Gastrocnemius medialis (tissue), 4 donors: ENCODE data around the gene SCN2A. TPM values are rescaled to one million over a fixed set of nuclear protein-coding genes. Genes with fewer than 3 reads are reported as not detected.

Experiments
- ATAC-seq, 2 donors: fragments of 150-250 bp; one replicate each; pipeline ENCODE4 v1.9.1; 2016
- DNase-seq, 2 donors: peaks; one replicate each; pipeline ENCODE4 v3.0.0-alpha.2; 2019
- H3K27ac ChIP-seq, 4 donors: fragments of 200-600 bp; sonication (generic); 1 replicate in 1 of 4; 2 replicates in 3 of 4; pipeline ENCODE4 v1.5.1; 2016 to 2018; ENCODE audit warnings: mild to moderate bottlenecking in 2 of 4, moderate library complexity in 1 of 4
- H3K27me3 ChIP-seq, 3 donors: fragments of 200-600 bp; sonication (generic) in 2 of 3; 1 replicate in 1 of 3; 2 replicates in 2 of 3; pipeline versions ENCODE4 v1.5.1 to v1.6.0; 2016 to 2019; ENCODE audit warnings: mild to moderate bottlenecking in 1 of 3, moderate library complexity in 1 of 3
- H3K36me3 ChIP-seq, 2 donors: fragments of 200-600 bp; sonication (generic) in 1 of 2; one replicate each; pipeline ENCODE4 v1.5.1; 2017 to 2018
- H3K4me1 ChIP-seq, 2 donors: fragments of 200-600 bp; sonication (generic) in 1 of 2; one replicate each; pipeline ENCODE4 v1.5.1; 2016 to 2017; ENCODE audit warnings: mild to moderate bottlenecking in 2 of 2
- H3K4me3 ChIP-seq, 4 donors: fragments of 200-600 bp; sonication (generic) in 3 of 4; 1 replicate in 1 of 4; 2 replicates in 3 of 4; pipeline ENCODE4 v1.5.1; 2016 to 2019; ENCODE audit warnings: mild to moderate bottlenecking in 2 of 4
- H3K9me3 ChIP-seq, 3 donors: fragments of 200-600 bp; sonication (generic) in 2 of 3; 1 replicate in 1 of 3; 2 replicates in 2 of 3; pipeline ENCODE4 v1.5.1; 2016 to 2019
- POLR2A ChIP-seq, 2 donors: fragments of 450-650 bp; IDR thresholded peaks; one replicate each; pipeline ENCODE4 v1.6.1; 2017; ENCODE audit warnings: antibody characterized with exemption in 2 of 2, mild to moderate bottlenecking in 2 of 2, moderate library complexity in 2 of 2
- in situ Hi-C, 4 donors: fragments of 200-750 bp; cut with MboI; loops; one replicate each; pipeline versions ENCODE4 v1.15.0 to v1.8.0; 2017; ENCODE audit warnings: low sequenced_read_pairs in 4 of 4
- intact Hi-C: fragments of 100-400 bp; cut with DNase I; formaldehyde crosslinking; loops from one replicate; pipeline ENCODE4 v1.15.1; 2023; ENCODE audit warnings: low total_unique reads
- total RNA-seq, 4 donors: library from RNA; depleted of rRNA; stranded (reverse); fragments of >200 nt; gene quantifications; one replicate each; pipeline versions ENCODE4 v1.1.0 to v1.2.3, GENCODE V29; 2016
- TF ChIP-seq, protein P1 (sequence below), 5 experiments: fragments of 450-650 bp in 3 of 5; fragments of 200-600 bp in 2 of 5; sonication (generic) in 2 of 5; IDR thresholded peaks in 4 of 5; conservative IDR thresholded peaks in 1 of 5; 1 replicate in 4 of 5; 2 replicates in 1 of 5; pipeline ENCODE4 v1.5.1; 2016 to 2019; ENCODE audit warnings: antibody characterized with exemption in 5 of 5, mild to moderate bottlenecking in 3 of 5, moderate library complexity in 3 of 5

The SCN2A gene
- total RNA-seq, 4 donors from 2014 or later, result not detected

- intact Hi-C loops, result no loop called here
- H3K27ac ChIP-seq, result no peak overlapping the region
- TF ChIP-seq POLR2A (IDR thresholded peaks at IDR 0.05), result no peak
- TF ChIP-seq, protein P1, sequence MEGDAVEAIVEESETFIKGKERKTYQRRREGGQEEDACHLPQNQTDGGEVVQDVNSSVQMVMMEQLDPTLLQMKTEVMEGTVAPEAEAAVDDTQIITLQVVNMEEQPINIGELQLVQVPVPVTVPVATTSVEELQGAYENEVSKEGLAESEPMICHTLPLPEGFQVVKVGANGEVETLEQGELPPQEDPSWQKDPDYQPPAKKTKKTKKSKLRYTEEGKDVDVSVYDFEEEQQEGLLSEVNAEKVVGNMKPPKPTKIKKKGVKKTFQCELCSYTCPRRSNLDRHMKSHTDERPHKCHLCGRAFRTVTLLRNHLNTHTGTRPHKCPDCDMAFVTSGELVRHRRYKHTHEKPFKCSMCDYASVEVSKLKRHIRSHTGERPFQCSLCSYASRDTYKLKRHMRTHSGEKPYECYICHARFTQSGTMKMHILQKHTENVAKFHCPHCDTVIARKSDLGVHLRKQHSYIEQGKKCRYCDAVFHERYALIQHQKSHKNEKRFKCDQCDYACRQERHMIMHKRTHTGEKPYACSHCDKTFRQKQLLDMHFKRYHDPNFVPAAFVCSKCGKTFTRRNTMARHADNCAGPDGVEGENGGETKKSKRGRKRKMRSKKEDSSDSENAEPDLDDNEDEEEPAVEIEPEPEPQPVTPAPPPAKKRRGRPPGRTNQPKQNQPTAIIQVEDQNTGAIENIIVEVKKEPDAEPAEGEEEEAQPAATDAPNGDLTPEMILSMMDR (IDR thresholded peaks at IDR 0.05 in 4 of 5, conservative IDR thresholded peaks at IDR 0.05 in 1 of 5), result no peak
- no peak overlapping the region for H3K4me3 ChIP-seq
- no peaks in the 10 kb centered on the region for H3K9me3 ChIP-seq
- no peak for DNase-seq
- in situ Hi-C loops, result no loop called here
- H3K27me3 ChIP-seq, result no peaks in the 10 kb centered on the region
- ATAC-seq, result no peak
- H3K36me3 ChIP-seq, result no peaks in the 10 kb centered on the region
- H3K4me1 ChIP-seq, result peaks cover 21% of the 10 kb centered on the region in 2 donors
Measured at GRCh38 chr2:165273176-165273575, 34.0 kb downstream of the SCN2A start.

DNA sequence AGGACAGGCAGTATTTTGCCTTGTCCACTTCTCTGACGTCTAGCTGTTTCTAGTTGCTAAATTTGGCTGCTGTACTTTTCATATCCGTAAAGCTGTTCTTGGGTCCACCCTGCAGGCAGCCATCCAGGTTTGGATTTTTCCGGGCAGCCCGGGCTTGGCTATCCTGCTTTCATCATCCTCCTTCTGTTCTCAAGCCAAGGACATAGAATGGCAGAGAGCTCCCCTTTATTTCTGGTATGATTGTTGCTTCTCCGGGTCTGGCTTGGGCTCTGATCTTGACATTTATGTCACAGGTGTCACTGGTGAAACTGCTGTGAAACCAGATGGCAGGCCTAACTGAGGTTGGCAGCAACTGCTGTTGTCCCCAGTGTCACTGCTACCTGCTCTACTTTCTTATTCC lies 35.5 kb downstream of the SCN2A start:
- TF ChIP-seq POLR2A (IDR thresholded peaks at IDR 0.05), result no peak
- TF ChIP-seq, protein P1 (IDR thresholded peaks at IDR 0.05 in 4 of 5, conservative IDR thresholded peaks at IDR 0.05 in 1 of 5), result no peak
- in situ Hi-C loops, result loop anchor here in 1 of 4 donors (25.0 kb wide), 1 partner anchor 287 kb away; no protein-coding TSS in a partner anchor

GRCh38 chr2:165275932-165276331 lies 36.7 kb downstream of the SCN2A start:
- TF ChIP-seq POLR2A (IDR thresholded peaks at IDR 0.05), result no peak
- TF ChIP-seq, protein P1 (IDR thresholded peaks at IDR 0.05 in 4 of 5, conservative IDR thresholded peaks at IDR 0.05 in 1 of 5), result no peak
- DNase-seq (no peak), ATAC-seq (no peak)
- in situ Hi-C loops, result loop anchor here in 1 of 4 donors (25.0 kb wide), 1 partner anchor 289 kb away; no protein-coding TSS in a partner anchor
- H3K9me3 ChIP-seq, result no peaks in the 10 kb centered on the region
- no peaks in the 10 kb centered on the region for H3K27me3 ChIP-seq
- no peaks in the 10 kb centered on the region for H3K36me3 ChIP-seq
- no peak overlapping the region for H3K27ac ChIP-seq
- H3K4me1 ChIP-seq, result peaks cover 21% of the 10 kb centered on the region in 2 donors
- intact Hi-C loops, result no loop called here
- H3K4me3 ChIP-seq, result no peak overlapping the region

More for the DNA sequence above, 35.5 kb downstream of the SCN2A start:
- Histone ChIP-seq H3K4me3 (peak overlapping the region in 3 of 4 donors; percentile 3 to 23 (median 16)), H3K27me3 (no peaks in the 10 kb centered on the region), H3K27ac (peak overlapping the region; percentile 70 to 81 (median 74)), H3K4me1 (peaks cover 21% of the 10 kb centered on the region in 2 donors), H3K9me3 (no peaks in the 10 kb centered on the region), H3K36me3 (no peaks in the 10 kb centered on the region)
- DNase-seq, result peak; percentile 46 to 75
- intact Hi-C loops, result no loop called here
- peak; percentile 95 for ATAC-seq

DNA sequence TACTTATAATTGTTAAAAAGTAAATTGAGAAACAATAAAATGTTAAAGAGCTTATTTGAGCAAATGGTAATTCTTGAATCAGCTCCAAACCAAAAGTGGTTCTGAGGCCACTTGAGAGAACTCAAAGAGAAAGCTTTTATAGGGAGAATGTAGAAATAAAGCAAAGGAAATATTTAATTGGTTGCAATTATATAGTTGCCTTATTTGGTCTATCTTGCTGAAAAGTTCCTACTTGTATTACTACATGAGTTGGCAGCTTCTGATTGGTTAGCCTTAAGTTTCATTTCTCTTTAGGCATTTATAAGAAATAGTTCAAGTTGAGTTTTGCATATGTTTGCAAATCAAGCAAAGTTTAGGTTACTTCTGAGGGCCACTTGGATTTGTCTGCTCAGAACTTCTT lies 38.1 kb downstream of the SCN2A start:
- no peak overlapping the region for H3K4me3 ChIP-seq
- H3K36me3 ChIP-seq, result no peaks in the 10 kb centered on the region
- no peaks in the 10 kb centered on the region for H3K27me3 ChIP-seq
- TF ChIP-seq POLR2A (IDR thresholded peaks at IDR 0.05), result no peak
- TF ChIP-seq, protein P1 (IDR thresholded peaks at IDR 0.05 in 4 of 5, conservative IDR thresholded peaks at IDR 0.05 in 1 of 5), result no peak
- no peak for DNase-seq
- H3K27ac ChIP-seq, result no peak overlapping the region
- ATAC-seq, result no peak
- in situ Hi-C loops, result loop anchor here in 1 of 4 donors (25.0 kb wide), 1 partner anchor 290 kb away; no protein-coding TSS in a partner anchor
- no peaks in the 10 kb centered on the region for H3K9me3 ChIP-seq
- intact Hi-C loops, result no loop called here
- peaks cover 21% of the 10 kb centered on the region in 2 donors for H3K4me1 ChIP-seq
